HL-60 (cell line): ENCODE results near the gene ARRB1.
"Not testable (repeated sequence)": the region's sequence is repeated elsewhere in the genome, so short reads cannot be mapped to it uniquely, and the experiment has no call there.

ENCODE experiments used
- POLR2AphosphoS5 ChIP-seq: IDR thresholded peaks from 2 replicates; pipeline ENCODE4 v1.6.1; 2012; ENCODE audit warnings: low read depth
- TF ChIP-seq, protein P1 (sequence below): IDR thresholded peaks from one replicate; pipeline ENCODE4 v1.5.1; 2011; ENCODE audit warnings: low read length, control low read depth, inconsistent platforms; ENCODE audit not compliant: insufficient read depth

DNA sequence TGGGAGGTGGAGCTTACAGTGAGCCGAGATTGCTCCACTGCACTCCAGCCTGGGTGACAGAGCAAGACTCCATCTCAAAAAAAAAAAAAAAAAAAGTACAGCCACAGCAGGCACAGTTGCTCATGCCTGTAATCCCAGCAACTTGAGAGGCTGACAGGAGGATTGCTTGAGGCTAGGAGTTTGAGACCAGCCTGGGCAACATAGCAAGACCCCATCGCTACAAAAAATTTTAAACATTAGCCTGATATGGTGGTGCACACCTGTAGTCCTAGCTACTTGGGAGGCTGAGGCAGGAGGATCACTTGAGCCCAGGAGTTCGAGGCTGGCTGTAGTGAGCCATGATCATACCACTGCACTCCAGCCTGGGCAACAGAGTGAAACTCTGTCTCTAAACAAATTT, 76.7 kb downstream of the ARRB1 start:
- TF ChIP-seq, protein P1, sequence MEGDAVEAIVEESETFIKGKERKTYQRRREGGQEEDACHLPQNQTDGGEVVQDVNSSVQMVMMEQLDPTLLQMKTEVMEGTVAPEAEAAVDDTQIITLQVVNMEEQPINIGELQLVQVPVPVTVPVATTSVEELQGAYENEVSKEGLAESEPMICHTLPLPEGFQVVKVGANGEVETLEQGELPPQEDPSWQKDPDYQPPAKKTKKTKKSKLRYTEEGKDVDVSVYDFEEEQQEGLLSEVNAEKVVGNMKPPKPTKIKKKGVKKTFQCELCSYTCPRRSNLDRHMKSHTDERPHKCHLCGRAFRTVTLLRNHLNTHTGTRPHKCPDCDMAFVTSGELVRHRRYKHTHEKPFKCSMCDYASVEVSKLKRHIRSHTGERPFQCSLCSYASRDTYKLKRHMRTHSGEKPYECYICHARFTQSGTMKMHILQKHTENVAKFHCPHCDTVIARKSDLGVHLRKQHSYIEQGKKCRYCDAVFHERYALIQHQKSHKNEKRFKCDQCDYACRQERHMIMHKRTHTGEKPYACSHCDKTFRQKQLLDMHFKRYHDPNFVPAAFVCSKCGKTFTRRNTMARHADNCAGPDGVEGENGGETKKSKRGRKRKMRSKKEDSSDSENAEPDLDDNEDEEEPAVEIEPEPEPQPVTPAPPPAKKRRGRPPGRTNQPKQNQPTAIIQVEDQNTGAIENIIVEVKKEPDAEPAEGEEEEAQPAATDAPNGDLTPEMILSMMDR, result not testable (repeated sequence)
- TF ChIP-seq POLR2AphosphoS5, result not testable (repeated sequence)
